GM21360 (cell line): ENCODE results near the gene ADGRG1.

Experiments used
- ATAC-seq: cut with Tn5 transposase; IDR thresholded peaks from one replicate; pipeline ENCODE4 v1.9.1; 2021; ENCODE audit warnings: mild to moderate bottlenecking, moderate library complexity; ENCODE audit not compliant: unreplicated experiment

ADGRG1 gene

GRCh38 chr16:57604177-57604576 is 24.3 kb upstream of the ADGRG1 start:
- no peak for ATAC-seq

GRCh38 chr16:57606147-57606846 is 22.1 kb upstream of the ADGRG1 start:
- no peak for ATAC-seq

DNA sequence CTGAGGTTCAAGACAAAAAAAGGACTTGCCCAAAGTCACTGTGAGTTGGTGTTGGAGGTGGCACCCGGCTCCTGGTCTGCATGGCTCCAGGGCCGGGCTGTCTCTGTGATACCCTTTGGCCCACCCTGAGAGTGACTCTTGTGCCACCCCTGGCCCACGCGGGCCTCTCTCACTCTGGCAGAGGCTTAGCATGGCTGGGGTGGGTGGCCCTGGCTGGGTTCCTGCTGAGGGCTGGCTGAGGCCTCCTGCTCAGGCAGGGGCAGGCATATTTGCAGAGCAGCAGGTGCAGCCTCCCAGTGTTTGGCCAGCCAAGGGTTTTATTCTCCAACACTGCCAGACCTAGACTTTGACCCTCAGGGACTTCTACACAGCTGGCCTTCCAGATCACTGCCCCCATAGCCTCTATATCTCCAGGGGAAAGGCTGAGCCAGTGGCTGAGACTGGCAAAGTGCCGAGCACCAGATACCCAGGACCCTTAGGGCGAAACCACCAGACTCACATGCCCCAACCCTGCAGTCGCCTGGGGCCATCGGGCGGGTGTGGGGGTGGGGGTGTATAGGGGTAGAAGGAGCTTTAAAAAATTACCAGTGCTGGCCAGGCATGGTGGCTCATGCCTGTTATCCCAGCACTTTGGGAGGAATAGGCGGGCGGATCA is 21.5 kb upstream of the ADGRG1 start:
- no peak for ATAC-seq

DNA sequence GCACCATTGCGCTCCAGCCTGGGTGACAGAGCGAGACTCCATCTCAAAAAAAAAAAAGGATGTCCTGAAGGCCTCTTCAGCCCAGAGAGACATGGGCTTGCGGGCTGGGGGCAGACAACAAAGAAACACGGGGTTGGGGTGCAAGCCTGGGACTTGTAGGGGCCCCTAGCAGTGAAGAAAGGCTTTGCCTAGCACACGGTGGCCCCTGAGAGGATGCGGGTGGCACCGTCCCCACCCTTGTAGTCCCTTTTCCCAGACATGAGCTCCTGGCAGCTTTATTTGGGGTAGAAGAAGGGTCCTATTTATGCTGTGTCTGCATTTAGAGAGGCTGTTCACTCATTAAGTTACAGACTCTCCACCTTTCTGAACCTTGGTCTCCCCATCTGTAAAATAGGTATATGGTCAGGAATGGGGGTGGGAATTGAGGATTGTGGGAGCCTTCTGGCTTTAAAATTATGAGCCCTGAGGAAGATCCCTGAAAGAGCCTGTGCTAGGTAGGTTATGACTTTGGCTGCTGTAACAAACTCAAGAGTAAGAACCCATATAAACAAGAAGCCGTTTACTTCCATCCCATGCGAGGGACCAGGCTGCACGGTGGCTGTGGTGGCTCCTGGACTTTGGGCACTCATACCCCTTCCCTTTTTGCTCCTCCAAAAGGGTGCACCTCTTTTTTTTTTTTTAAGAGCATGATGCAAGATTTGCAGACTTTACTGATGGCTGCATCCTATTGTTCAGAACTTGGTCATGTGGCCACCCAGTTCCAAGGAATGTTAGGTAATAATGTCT is 20.6 kb upstream of the ADGRG1 start:
- ATAC-seq: no peak

- ATAC-seq: no peak
These were observed 19.8 kb upstream of the ADGRG1 start for GRCh38 chr16:57608462-57609113.

DNA sequence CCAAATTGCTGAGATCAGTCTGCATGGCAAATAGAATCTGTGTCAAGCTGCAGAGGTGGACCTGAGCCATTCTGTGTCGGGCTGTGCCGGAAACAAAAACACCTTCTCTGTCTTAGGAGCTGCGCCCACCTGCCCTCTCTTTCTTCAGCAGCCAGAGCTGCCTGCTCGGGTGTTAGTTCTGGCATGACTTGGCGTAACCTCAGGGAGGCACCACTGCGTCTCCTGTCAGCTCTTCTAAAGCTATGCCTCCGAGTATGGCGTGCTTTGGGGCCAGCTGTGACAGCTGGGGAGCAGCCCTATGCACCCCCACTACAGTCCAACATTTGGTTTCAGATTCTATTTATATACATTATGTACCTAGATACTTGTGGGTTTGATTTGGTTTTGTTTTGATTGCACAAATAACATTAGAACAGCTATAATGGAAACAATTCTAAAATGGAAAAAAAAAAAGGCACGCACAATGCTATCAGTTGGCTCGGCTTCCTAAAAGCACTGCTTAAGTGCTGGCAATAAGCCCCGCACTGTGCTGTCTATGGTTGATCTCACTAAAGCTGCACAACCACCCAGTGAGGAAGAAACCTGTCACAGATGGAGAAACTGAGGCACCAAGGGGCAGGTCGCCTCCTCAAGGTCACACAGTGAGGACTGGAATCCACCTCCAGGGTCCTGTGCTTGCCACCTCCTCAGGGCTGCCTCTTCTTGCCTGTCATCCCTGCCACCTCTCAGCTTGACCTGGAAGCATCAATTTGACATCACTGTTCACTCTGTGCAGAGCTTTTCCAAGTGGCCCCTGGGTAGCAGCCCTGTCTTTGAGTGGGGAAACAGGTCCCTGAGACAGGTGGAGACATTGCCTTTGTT is 18.7 kb upstream of the ADGRG1 start:
- peak; percentile 92 for ATAC-seq

DNA sequence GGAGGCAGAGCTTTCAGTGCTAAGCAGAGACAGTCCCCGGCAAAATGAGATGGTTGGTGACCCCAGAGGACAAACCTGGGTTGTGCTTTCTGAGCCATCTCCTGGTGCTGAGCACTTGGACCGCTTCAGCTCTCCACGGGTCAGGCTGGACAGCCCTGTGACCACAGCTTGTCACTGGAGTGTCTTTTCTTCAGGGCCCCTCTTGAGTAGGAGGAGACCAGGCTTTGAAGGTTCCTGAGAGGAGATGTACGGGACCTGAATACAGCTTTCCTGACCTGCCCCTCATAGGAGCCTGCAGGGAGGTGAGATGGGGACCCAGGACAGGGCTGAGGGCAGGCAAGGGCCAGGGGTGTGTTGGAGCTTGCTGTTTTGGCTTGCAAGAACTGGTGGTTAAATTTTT is 17.8 kb upstream of the ADGRG1 start:
- no peak for ATAC-seq

DNA sequence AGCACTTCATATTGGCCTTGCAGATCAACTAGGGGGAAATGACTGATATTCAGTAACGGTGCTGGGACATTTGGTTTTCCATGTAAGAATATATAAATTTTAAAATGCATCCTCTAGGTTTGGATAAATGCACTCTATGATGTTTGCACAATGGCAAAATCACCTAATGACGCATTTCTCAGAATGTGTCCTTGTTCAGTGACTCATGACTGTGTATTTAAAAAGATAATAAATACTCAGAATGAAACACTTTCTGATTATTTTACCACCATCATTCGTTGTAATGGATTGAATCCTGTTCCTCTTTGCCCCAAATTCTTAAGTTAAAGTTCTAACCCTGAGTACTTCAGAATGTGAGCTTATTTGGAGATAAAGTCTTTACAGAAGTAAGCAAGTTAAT is 17.2 kb upstream of the ADGRG1 start:
- no peak for ATAC-seq

DNA sequence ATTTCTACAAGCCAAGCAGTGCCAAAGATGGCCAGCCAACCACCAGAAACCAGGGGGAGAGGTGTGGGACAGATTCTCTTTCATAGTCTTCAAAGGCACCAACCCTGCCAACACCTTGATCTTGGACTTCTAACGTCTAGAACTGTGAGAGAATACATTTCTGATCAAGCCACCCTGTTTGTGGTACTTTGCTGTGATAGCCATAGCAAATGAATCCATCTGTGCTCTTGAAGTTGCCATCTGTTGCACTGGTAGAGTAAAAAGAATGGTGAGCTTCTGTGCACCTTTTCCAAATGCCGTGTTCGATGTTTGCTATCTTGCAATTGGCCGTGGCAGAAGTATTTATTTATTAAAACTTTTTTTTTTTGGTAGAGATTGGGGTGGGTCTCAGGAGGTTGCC is 16.7 kb upstream of the ADGRG1 start:
- no peak for ATAC-seq

DNA sequence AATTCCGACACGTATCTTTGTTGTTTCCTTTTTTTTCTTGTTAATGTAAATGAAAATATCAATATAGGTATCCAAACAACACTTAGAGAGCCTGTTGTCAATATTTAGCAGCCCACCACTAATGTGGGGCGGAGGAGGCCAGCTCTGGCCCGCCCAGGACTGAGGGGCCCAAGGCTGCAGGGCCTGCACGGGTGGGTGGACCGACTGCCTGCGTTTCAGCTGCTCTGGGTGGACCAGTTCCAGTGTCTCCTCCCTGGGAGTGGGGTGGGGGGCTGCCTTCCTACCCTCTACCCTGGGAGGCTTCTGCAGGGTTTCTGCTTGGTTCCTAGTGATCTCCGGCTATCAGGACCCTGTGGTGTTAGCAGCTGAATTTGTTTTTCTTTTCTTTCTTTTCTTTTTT is 15.9 kb upstream of the ADGRG1 start:
- no peak for ATAC-seq

DNA sequence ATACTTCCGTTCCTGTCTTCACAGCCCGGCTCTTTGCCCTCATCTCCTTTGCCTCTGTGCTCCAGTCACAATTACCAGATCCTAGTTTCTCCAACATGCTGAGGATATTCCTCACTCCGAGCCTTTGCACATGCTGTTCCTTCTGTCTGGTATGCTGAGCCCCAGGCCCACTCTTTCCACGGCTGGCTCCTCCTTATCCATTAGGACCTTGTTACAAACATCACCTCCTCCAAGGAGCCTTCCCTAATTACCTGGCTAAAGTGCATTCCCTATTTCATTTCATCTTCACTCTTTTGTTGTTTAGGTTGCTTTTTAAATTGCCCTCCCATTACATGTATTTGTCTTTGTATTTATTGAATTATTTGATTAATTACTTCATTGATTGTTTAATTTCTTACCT is 14.9 kb upstream of the ADGRG1 start:
- ATAC-seq: no peak

GRCh38 chr16:57614536-57614935 is 13.9 kb upstream of the ADGRG1 start:
- no peak for ATAC-seq

DNA sequence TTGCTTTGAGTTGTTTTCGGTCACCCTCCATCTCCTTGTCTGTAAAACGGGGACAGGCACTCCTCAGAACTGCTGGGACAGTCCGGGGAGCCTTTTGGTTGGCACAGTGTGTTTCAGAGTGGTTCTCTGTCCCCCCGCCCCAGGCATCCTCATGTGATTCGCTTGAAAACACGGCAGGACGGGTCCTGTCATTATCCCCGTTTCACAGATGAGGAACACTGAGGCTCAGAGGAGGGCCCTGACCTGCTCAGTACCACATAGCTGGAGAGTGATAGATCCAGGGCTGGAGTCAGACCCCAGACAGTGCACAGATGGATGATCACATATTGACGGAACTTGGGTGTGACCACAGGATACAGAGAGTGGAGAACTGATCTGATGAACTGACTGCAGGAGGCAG is 13.5 kb upstream of the ADGRG1 start:
- ATAC-seq: no peak

DNA sequence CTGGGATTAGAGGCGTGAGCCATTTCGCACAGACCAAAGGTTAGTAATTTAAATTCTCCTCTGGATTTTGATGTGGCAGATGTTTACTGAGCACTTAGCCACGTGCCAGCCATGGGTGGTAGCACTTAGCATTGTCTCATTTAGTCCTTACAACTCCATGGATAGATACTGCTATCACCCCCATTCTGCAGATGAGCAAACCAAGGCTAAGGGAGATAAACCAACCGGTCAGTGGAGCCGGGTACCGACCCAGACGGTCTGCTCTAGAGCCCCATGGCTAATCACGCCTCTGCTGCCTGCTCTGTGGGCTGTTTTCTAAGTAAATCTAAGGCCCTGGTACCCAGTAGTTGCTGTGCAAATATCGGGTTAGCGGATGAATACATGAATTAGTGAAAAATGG is 12.6 kb upstream of the ADGRG1 start:
- ATAC-seq: no peak

DNA sequence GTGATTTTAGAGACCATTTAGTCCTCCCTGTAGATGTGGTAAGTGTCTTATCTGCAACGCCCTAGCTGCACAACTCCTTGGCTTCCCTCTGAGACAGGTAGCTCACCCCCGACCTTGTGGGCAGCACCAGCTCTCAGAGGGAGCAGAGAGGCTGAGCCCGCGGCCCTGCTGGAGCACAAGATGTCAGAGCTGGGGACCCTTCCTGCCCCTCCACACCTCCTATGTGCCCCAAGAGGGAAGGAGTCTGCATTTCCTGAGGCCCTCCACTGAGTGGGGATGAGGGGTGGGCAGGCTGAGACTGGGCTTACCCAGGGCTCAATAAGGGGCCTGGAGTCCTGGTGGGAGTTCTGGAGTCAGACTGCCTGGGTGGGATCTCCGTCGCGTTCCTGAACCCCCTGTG is 12.2 kb upstream of the ADGRG1 start:
- no peak for ATAC-seq

- no peak for ATAC-seq
These were observed 11.6 kb upstream of the ADGRG1 start for GRCh38 chr16:57616876-57617275.

DNA sequence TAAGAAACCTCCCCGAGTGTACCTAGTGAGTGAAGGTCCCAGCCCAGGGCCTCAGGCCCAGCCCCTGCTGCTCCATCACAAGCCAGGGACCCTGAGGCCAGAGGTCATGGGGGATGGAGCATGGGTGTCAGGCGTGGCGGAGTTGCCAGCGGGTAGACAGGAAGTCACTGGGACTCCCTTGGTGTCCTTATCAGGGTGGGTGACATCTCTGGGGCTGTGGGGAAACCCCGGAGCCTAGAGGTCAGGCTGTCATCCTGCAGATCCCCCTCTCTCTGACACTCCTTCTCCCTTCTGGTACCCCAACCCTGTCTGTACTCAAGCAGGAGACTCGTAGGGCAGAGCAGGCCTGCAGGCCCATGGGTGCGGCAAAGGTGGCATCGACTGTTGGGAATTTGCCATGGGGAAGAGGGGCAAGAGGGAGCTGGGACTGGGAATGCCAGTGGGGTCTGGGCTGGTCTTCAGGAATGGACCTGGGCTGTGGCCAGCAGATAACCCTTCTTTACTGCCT is 10.8 kb upstream of the ADGRG1 start:
- no peak for ATAC-seq

GRCh38 chr16:57618296-57619132 is 9.9 kb upstream of the ADGRG1 start:
- ATAC-seq: no peak

- no peak for ATAC-seq
These were observed 9.3 kb upstream of the ADGRG1 start for GRCh38 chr16:57619133-57619605.
